GM18502 (cell line): ENCODE results near the gene SMIM33.
A peak's percentile ranks its signal among the peaks of the same experiment; 100 is the strongest.
"Not testable (repeated sequence)": the region's sequence is repeated elsewhere in the genome, so short reads cannot be mapped to it uniquely, and the experiment has no call there.

Experiments used
- ATAC-seq: cut with Tn5 transposase; IDR thresholded peaks from one replicate; pipeline ENCODE4 v1.9.1; 2021; ENCODE audit warnings: mild to moderate bottlenecking; ENCODE audit not compliant: unreplicated experiment, poor library complexity

SMIM33 gene

DNA sequence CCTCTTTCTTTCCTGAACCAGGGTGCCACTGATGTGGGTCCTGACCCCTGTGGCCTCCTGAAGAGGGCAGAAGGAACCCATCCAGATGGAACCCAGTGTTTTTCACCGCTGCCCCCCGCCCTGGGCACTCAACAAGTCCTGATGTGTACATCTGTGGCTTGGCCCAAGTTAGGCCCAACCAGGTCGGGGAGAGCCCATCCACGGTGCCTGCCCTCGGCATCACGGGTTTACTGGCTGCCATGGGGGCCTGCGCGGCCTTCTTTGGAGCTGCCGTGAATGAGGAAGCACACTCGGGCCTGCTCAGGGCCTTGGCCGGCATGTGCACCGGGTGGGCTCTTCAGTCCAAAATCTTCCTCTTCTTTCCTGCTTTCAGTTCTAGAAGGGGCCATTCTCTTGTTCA lies 14.0 kb upstream of the SMIM33 start:
- ATAC-seq: no peak

DNA sequence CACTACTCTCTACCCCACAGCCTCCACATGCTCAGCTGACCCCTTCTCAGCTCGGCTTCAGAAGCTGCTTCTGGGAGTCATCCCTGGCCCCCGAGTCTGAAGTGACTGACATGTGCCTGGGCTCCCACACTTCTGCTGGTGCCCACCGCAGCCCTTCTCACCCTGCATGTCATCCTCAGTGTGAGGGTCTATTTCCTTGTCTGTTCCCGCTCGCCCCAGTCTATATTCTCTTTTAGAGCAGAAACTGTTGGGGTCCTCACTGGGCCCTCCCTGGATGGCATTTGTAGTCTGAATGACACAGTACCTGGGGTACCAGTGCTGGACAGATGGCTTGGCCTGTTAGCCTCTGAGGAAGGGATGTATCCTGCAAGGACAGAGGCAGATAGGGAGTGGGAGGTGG lies 13.6 kb upstream of the SMIM33 start:
- ATAC-seq: no peak

DNA sequence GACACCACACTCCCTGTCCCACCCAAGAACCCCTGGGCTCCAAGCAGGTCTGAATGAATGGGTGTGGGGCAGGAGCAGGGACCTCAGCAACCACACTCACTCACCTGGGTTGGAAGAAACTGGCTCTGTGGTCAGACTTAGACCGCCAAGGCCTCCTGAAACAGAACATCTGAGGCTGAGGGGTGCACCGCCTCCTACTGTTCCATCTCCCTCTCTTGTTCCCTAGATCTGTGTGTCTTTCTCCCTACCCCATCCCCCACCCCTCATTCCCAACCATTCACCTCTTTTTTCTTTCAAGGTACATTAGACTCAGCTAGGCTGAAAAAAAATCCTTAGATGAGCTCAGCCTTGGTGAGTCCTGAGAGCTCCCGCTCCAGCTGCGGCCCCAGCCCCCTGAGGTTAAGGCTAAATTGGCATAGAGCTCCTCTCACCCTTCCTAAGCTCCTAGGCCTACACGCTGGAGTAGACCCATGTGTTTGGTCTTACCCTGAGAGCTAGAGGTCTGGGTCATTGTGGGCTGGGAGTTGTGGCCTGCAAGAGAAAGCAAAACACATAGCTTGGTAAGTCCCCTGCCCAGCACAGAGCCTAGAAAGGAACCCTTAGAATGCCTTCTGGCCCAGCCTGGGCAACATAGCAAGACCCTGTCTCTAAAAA lies 13.0 kb upstream of the SMIM33 start:
- ATAC-seq: no peak

DNA sequence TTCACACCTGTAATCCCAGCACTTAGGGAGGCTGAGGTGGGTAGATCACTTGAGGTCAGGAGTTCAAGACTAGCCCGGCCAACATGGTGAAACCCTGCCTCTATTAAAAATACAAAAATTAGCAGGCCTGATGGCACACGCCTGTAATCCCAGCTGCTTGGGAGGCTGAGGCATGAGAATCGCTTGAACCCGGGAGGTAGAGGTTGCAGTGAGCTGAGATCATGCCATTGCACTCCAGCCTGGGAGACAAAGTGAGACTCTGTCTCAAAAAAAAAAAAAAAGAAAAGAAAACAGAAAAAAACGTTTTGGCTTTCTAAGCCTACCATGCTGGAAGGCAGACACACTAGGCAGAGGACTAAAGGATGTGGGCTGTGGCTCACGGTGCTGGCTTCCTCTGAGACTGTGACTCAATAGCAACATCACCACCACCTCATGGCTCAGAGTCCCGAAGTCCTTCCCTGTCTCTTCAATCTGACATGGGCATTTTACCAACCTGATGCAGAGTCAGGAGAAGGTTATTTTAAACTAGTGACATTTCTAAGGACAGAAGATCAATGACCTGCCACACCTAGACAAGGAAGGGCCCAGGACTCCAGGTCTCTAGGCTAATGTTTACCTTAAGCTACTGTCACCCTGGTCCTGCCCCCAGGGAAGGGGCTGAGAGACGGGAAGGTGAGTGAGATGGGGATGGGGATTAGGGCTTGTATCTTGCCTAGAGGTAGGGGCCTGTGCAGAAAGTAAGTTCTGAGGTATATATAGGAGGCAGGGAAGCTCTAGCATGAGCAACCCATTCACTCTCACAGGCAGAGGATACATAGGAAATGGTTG lies 12.0 kb upstream of the SMIM33 start:
- ATAC-seq: peak; percentile 69

DNA sequence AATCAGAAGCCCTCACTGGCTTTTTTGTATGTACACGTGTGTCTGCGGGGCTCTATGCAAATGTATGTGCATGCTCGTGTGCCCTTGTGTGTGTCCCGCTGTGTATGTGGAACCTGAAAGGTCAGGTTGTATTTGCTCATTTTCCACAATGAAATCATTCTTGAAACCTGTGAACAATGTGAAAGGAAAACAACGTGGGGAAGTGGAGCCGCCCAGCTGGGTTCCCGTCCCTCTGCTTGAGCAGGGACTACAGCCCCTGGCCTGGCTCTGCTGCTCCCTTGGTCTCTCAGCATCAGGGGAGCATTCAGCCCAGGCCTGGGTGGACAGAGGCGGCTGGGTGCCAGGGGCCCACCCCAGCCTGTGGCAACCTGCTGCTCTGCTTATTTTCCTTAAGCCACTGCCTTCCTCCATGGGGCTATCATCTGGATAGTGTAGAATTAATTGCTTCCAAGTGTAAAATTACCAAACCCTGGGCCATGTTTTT lies 11.3 kb upstream of the SMIM33 start:
- ATAC-seq: peak; percentile 41

DNA sequence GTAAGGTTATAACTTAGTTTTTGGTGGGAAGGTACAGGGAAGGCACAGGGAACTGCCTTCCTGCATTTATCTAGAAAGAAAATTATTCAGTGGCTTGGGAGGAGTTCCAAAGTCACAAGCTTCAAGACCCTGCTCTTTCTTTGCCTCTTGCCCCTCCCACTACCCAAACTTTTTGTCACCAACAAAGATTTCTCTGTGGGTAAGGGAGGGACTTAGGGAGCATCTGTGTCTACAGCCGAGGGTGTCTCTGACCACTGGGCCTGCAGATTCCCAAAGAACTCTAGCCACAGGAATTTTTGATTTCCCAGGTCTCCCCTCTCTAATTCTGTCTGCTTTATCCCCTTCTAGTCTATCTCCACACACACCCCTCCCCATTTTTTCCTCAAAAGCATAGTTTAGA lies 10.3 kb upstream of the SMIM33 start:
- no peak for ATAC-seq

DNA sequence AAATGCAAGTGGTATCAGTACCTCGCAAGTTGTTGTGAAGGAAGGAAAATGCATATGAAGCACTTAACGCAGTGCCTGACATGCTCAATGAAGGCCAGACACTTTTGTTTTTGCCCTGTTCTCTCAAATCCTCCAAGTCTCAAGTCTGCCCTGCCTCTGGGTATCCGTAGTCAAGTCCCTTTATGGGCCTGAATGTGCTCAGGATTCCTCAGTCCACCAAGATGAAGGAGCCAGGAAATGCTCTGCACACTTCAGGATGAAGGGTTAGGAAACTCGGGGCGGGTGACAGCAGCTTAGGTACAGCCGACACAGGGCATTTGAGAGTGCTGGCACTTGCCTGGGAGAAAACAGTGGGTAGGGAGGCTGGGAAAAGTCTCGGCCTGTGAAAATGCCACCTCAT lies 9.6 kb upstream of the SMIM33 start:
- ATAC-seq: no peak

DNA sequence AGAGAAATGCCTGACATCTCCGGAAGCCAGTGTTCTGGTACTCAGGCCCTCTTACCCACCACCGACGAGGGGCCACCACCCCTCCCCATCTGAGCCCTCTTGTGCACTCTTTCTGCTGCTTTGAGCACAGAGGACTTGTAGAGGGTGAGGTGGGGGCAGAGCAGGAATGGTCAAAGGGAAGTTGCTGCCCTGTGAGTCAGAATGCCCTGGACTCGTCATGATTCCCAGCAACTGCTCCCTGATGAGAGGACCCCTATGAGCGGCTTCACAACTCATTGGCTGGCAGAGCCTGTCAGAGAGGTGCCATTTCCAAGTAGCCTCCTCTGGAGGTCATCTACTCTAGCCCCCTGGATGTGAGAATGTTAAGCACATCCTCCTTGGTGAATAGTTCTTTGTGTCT lies 9.1 kb upstream of the SMIM33 start:
- ATAC-seq: no peak

DNA sequence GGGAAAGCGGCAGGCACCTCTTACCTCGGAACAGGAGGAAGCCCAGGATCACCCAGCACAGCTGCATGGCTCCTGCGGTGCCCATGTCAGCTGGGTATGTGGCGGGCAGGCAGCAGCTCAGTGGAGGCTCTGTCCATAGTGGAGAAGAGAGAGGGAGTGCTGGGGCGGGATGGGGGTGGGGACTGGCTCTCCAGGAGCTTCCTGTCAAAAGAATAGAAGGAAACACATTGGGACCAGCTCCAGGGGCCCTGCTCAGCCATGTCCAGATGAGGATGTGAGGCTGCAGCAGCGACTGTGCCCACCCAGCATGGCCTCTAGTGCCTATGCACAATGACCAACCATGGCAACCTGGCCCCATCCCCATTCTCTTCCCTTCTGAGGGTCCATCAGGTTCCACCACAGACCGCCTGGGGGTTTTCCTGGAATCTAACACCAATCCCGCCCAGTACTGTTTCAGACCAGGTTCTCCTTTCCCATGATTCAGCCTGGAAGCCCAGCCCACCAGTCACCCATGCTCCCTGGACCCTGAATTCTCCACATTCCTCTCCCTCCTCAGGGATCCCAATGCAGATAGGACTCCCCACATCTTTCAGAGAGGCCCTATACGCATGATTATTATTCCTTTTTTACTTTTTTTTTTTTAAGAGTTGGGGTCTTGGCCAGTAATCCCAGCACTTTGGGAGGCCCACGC lies 8.1 kb upstream of the SMIM33 start, which contains the start of gene ECSCR:
TSS of gene ECSCR (minus strand) at position 158 of the 691 bp plus-strand sequence. CDS start at position 85, 73 bp downstream.
- ATAC-seq: no peak

DNA sequence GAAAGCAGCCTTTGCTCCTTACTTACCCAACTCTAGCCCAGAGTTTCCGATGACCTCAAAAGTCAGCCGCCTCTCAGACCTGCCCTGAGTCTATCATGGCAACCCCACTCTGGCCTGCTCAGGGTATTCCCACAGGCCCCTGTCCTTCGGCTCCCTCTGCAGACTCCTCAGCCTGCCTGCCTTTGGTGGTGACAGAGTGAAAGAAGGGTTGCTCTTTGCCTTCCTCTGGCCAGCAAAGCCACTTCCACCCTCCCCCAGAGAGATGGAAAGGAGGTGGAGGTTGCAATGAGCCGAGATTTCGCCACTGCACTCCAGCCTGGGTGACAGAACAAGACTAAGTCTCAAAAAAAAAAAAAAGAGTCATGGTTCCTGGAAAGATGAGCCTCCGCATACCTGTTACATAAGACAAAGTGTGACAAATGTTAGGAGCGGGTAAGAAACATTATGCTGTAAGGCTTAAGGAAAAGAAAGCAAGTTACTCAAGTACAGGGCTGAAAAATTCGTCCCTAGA lies 2.3 kb upstream of the SMIM33 start:
- no peak for ATAC-seq

DNA sequence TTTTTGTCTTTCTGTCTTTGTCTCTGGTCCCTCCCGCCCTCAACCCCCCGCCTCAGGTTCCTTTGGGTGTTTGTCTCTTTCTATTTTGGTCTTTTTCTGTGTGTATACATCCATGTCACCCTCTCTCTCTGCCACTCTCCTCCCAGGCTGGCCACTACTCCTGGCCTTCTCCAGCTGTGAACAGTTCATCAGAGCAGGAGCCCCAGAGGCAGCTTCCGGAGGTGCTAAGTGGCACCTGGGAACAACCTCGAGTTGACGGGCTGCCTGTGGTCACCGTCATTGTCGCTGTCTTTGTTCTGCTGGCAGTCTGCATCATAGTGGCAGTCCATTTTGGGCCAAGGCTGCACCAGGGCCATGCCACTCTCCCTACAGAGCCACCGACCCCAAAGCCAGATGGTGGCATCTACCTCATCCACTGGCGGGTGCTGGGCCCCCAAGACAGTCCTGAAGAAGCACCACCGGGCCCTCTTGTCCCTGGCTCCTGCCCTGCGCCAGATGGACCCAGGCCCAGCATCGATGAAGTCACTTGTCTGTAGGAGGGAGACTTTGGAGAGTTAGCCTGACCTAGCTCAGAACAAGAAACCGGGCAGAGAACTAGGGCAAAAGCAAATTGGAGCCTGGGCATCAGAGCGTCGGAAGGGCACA lies 1.7 kb downstream of the SMIM33 start:
- no peak for ATAC-seq

DNA sequence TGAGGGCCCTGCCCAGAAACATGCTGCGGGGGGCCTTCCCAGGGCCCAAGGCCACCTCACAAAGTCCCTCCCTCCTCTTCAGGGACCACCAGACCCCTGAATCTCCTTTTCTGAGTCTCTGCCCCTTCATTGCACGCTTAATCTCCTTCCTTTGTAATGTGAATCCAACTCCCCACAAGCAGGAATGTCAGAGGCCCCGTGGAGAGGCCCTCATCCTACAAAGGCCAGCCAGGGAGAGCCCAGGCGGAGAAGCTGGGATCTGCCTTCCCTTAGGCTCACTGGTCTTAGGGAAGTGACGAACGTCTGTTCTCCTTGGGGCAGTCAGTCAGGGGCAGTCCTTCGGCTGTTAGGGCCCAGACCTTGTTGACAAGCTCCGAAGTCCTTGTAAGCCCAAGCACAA lies 2.3 kb downstream of the SMIM33 start:
- ATAC-seq: no peak

DNA sequence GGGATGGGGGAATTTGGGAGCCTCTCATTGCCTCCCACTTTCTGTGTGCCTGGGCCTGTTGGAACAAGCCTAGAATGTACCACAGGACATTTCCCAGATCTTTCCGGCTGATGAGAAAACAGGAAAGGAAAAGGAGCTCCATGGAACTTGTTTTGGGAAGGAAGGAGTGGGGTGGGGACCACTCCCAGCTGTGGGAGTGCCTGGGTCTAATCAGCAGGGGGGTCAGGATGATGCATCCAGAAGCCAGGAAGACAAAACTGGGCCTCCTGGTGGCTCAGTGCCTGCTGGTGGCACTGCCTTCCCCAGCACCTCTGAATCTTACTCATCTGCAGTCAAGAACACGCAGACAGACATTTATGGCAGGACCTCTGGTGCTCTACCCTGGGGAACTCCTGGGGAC lies 2.8 kb downstream of the SMIM33 start:
- no peak for ATAC-seq

DNA sequence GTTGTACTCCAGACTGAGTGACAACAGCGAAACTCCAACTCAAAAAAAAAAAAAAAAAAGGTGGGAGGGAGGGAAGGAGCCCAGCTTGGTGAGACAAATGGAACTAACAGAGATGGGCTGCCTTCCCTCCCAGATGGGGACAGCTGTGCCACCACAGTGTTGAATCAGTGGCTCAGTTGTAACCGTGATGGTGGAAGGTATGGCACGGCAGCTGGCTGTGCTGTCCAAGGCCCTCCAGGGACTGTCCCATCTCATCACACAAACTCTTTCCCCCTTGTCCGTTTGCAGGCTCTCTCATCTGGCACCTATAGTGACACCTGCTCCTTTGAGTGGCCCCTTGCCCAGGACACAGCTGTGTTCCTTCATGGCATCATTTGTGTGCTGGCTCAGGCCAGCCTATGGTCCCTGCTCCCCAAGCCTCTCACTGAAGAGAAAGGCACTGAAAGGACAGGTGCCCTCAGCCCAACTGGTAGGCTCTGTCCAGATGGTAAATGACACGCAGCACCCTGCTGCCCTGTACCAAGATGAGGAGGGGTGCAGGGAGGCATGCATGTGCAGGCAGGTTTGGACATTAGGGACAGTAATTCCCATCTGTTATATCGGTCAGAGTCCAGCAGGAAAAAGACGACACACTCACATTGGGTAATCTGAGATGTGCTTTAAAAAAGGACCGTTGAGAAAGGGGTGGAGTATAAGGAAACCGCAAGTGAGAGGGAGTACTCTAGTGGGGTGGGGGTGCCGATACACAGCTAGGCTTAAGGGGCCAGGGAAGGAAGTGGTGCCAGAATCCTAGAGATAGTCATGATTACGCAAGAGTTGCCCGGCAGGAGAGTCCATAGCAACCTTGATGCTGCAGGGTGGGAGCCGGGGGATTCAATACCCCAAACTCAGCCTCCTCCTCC lies 4.3 kb downstream of the SMIM33 start:
- no peak for ATAC-seq

DNA sequence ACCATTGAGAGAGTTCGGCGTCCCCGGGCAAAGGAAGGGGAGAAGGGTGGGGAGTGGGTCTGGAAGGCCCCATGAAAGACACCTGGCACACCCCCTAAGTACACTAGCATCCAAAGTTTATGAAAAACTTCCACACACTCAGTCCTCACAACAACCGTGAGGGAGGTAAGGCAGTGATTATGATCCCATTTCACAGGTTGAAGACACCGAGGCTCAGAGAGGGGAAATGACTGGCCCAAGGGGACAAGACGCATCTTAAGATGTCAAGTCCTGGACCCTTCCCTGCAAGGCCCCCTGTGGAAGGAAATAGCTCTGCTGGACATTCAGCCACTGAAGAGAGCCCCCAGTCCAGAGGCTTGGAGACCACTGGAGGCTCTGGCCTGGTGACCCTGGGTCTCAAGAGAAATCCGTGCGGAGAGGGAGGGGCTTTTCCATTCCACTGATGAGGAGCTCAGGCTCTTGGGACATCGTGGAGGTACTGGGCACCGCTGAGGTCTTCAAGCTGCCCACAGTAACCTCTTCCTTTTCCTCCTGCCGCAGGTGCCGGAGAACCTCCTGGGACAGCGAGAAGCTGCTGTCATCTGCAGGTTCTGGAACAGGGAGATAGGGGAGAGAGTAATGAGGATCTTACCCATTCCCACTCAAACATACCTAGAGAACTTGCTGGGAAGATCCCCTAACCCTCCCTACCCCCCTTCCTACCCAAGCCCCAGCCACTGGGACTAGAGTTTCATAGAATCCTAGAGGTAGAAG lies 5.2 kb downstream of the SMIM33 start:
- ATAC-seq: no peak

DNA sequence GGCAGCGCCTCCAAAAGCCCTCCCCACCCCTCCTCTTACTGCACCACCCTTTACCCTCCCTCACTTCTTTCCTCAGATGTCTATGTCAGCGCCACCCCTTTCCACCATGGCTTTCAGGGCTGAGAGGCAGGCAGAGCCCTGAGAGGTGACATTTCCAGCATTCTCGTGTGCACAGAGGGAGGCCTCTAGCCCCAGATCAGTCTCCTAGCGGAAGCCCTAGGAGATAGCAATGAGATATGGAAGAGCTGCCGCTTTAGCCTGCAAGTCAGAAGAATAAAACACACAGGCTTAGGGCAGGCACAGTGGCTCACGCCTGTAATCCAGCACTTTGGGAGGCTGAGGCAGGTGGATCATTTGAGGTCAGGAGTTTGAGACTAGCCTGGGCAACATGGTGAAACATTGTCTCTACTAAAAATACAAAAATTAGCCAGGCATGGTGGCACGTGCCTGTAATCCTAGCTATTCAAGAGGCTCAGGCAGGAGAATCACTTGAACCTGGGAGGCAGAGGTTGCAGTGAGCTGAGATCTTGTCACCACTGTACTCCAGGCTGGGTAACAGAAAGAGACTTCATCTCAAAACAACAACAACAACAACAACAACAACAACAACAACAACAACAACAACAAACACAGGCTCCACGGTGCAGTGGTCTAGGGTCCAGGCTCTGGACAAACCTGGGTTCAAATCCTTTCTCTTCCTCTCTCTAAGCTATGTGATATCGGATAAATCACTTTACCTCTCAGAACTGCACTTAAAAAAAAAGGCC lies 8.0 kb downstream of the SMIM33 start:
- ATAC-seq: not testable (repeated sequence)

DNA sequence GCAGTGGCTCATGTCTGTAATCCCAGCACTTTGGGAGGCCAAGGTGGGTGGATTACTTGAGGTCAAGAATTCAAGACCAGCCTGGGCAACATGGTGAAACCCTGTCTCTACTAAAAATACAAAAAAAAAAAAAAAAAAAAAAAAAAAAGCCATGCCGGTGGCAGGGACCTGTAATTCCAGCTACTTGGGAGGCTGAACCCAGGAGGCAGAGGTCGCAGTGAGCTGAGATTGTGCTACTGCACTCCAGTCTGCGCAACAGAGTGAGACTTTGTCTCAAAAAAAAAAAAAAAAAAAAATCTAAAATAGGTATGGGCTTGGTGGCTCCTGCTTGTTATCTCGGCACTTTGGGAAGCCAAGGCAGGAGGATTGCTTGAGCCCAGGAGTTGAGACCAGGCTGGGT lies 8.9 kb downstream of the SMIM33 start:
- not testable (repeated sequence) for ATAC-seq

DNA sequence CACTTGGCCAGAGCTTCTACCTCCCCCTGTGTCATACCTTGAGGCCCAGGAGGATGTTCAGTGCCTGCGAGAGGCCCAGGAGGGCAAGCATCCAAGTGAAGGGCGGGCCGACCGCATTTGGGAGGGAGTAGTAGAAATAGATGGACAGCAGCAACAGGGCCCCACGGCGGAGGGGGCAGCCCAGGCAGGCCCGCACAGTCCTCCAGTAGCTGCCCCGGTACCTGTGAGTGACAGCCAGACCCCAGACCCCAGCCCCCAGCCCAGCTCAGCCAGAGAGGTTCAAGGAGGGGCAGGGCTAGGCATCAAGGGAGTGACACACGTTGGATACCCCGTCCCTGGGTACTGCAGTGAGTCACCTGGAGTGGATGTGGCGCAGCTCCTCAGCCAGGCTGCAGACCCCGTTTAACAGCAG lies 10.3 kb downstream of the SMIM33 start:
- ATAC-seq: no peak
